ENCODE measurements around the gene ERCC1. TPM values are rescaled to one million over a fixed set of nuclear protein-coding genes. Genes with fewer than 3 reads are reported as not detected.

ERCC1 gene
- total and polyA plus RNA-seq, 2 of the 13 experiments (the other 11 are each of a cell fraction or from before 2014, with no cell fraction given): 40.0 to 66.4 TPM

DNA sequence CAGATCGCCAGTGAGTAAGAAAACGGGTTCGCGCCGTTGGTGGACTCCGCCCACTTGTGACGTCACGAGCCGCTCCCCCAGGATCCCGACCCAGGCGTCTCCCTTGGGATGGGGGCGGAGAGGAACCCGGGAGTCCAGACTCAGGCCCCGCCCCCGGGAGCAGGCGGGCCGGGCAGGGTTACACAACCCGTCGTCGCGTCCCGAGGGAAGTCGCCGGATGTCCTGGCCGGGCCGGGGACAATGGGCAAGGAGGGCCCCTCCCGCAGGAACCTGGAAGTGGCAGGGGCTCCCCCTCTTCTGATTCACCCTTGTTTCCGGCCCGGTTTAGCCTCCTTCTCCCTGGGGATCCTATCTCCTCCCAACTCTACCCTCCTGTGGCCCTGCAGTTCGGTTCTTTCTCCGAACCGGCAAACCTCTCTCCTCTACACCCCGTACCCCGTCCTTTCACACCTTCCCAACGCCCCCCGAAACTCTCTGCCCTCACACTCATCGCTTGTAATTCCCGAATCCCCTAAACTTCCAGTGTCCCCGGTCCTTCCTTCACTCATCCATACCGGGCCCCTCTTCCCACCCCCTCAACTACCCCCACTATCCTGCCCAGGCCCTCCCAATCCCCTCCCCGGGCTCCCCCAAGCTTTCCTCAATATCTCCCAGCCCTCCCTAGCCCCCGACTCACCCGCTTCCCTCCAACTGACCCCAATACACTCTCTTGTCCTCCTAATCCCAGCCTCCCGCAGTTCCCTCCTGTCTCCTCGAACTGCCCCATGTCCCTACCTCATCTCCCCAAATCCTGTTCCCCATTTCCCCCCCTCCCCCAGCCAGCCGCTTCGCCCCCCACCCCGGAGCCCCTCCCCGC, 20.0 kb upstream of the ERCC1 start (continued):
- TF ChIP-seq KMT2B (CRISPR knock-in tag; IDR thresholded peaks at IDR 0.05) (no peak), ZNF550 (CRISPR knock-in tag; IDR thresholded peaks at IDR 0.05; ENCODE audit: borderline replicate concordance) (0 out of 2 replicates have a peak, but pooled peaks have one; percentile 33), ZNF564 (CRISPR knock-in tag; IDR thresholded peaks at IDR 0.05) (no peak), SMAD1 (CRISPR knock-in tag; IDR thresholded peaks at IDR 0.05; ENCODE audit: borderline replicate concordance, low read depth) (no peak), KDM1A (CRISPR knock-in tag; IDR thresholded peaks at IDR 0.05) (no peak), ZBTB10 (CRISPR knock-in tag; IDR thresholded peaks at IDR 0.05; ENCODE audit: borderline replicate concordance) (peak; percentile 97), HHEX (CRISPR knock-in tag; IDR thresholded peaks at IDR 0.05) (no peak), TGIF2 (CRISPR knock-in tag; IDR thresholded peaks at IDR 0.05) (peak; percentile 41; the same call in 1 of the 2 replicates), EEA1 (CRISPR knock-in tag; IDR thresholded peaks at IDR 0.05; ENCODE audit: borderline replicate concordance) (no peak), CREM (IDR thresholded peaks at IDR 0.05) (peak; percentile 78), CREM (CRISPR knock-in tag; IDR thresholded peaks at IDR 0.05) (no peak), SNAPC2 (CRISPR knock-in tag; IDR thresholded peaks at IDR 0.05) (peak; percentile 81; the same call in 1 of the 2 replicates), ARID4A (CRISPR knock-in tag; IDR thresholded peaks at IDR 0.05; ENCODE audit: borderline replicate concordance) (peak; percentile 63; the same call in 1 of the 2 replicates), ZNF260 (CRISPR knock-in tag; IDR thresholded peaks at IDR 0.05; ENCODE audit: borderline replicate concordance, low read depth) (no peak), NFKBIZ (CRISPR knock-in tag; IDR thresholded peaks at IDR 0.05) (no peak), ZBTB21 (CRISPR knock-in tag; IDR thresholded peaks at IDR 0.05) (peak; percentile 83), U2AF2 (IDR thresholded peaks at IDR 0.05; ENCODE audit: low read depth, low read length) (no peak)
- TF ChIP-seq, protein P1, sequence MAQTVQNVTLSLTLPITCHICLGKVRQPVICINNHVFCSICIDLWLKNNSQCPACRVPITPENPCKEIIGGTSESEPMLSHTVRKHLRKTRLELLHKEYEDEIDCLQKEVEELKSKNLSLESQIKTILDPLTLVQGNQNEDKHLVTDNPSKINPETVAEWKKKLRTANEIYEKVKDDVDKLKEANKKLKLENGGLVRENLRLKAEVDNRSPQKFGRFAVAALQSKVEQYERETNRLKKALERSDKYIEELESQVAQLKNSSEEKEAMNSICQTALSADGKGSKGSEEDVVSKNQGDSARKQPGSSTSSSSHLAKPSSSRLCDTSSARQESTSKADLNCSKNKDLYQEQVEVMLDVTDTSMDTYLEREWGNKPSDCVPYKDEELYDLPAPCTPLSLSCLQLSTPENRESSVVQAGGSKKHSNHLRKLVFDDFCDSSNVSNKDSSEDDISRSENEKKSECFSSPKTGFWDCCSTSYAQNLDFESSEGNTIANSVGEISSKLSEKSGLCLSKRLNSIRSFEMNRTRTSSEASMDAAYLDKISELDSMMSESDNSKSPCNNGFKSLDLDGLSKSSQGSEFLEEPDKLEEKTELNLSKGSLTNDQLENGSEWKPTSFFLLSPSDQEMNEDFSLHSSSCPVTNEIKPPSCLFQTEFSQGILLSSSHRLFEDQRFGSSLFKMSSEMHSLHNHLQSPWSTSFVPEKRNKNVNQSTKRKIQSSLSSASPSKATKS (CRISPR knock-in tag; IDR thresholded peaks at IDR 0.05): no peak
- TF ChIP-seq, protein P2, sequence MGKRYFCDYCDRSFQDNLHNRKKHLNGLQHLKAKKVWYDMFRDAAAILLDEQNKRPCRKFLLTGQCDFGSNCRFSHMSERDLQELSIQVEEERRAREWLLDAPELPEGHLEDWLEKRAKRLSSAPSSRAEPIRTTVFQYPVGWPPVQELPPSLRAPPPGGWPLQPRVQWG (CRISPR knock-in tag; IDR thresholded peaks at IDR 0.05; ENCODE audit: borderline replicate concordance, low read depth): no peak
- TF ChIP-seq, protein P3, sequence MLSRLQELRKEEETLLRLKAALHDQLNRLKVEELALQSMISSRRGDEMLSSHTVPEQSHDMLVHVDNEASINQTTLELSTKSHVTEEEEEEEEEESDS (CRISPR knock-in tag; IDR thresholded peaks at IDR 0.05; ENCODE audit: borderline replicate concordance): peak; percentile 56; the same call in 1 of the 2 replicates
